Measurements from ENCODE around the gene PGBD1.

GRCh38 chr6:28235912-28236452 is 45.4 kb upstream of the PGBD1 start:
- TF ChIP-seq EZH2phosphoT487 (IDR thresholded peaks at IDR 0.05; ENCODE audit: borderline replicate concordance, low read depth): no peak
- TF ChIP-seq CTCF (IDR thresholded peaks at IDR 0.05): no peak
